H1 (cell line): ENCODE data around the gene RSKR. TPM values are rescaled to one million over a fixed set of nuclear protein-coding genes. Genes with fewer than 3 reads are reported as not detected.
A peak's percentile ranks its signal among the peaks of the same experiment; 100 is the strongest.

Source experiments
- CTCF ChIA-PET: fragments of 300-600 bp; sonication (Branson Sonifier 250); formaldehyde crosslinking; loops from one replicate; lab custom pipeline; 2021; ENCODE audit not compliant: partially characterized antibody; lab: Charles Lee
- POLR2A ChIA-PET: fragments of 300-600 bp; sonication (Branson Sonifier 250); formaldehyde crosslinking; loops from one replicate; lab custom pipeline; 2021; ENCODE audit warnings: inconsistent platforms; ENCODE audit not compliant: partially characterized antibody; lab: Charles Lee
- DNase-seq, 2 experiments: peaks; one replicate each; pipeline versions ENCODE4 v3.0.0 to v3.0.0-alpha.2; 2010 to 2022; ENCODE audit warnings: low spot score in 2 of 2, low read depth in 1 of 2, mixed read lengths in 1 of 2
- FAIRE-seq: peaks from 2 replicates; lab custom pipeline; 2011; peaks lifted over from hg19 to GRCh38; lab: Jason Lieb, UNC
- H2AFZ ChIP-seq: 2 replicates; pipeline ENCODE4 v1.8.1; 2012; ENCODE audit warnings: low read length, inconsistent platforms
- H2AK5ac ChIP-seq: 2 replicates; pipeline ENCODE4 v1.6.1; 2013; ENCODE audit warnings: low read depth, low read length
- H2BK120ac ChIP-seq: replicated peaks from 2 replicates; pipeline ENCODE3; 2013; ENCODE audit warnings: low read depth, low read length, inconsistent platforms
- H2BK12ac ChIP-seq: 2 replicates; pipeline ENCODE4 v1.6.1; 2013; ENCODE audit warnings: low read depth, low read length
- H2BK15ac ChIP-seq: 2 replicates; pipeline ENCODE4 v1.6.1; 2013; ENCODE audit warnings: low read length
- H2BK20ac ChIP-seq: 2 replicates; pipeline ENCODE4 v1.6.1; 2013; ENCODE audit warnings: low read length
- H2BK5ac ChIP-seq: 2 replicates; pipeline ENCODE4 v1.6.1; 2013; ENCODE audit warnings: low read depth, low read length
- H3K14ac ChIP-seq: 2 replicates; pipeline ENCODE4 v1.6.1; 2013; ENCODE audit warnings: inconsistent platforms; ENCODE audit not compliant: insufficient read length
- H3K18ac ChIP-seq: 2 replicates; pipeline ENCODE4 v1.6.1; 2013; ENCODE audit warnings: low read length; ENCODE audit errors: extremely low read depth
- H3K23ac ChIP-seq: 2 replicates; pipeline ENCODE4 v1.6.1; 2013; ENCODE audit warnings: inconsistent platforms; ENCODE audit not compliant: insufficient read length
- H3K23me2 ChIP-seq: 2 replicates; pipeline ENCODE4 v1.6.1; 2013; ENCODE audit warnings: low read depth, low read length
- H3K27ac ChIP-seq: 2 replicates; pipeline ENCODE4 v1.6.1; 2011; ENCODE audit warnings: low read depth, low read length, inconsistent platforms
- H3K27me3 ChIP-seq, 4 experiments: replicated peaks in 1 of 4; 1 replicate in 1 of 4; 2 replicates in 3 of 4; pipeline versions ENCODE4 v1.6.1 to v1.8.1; 2011 to 2013; ENCODE audit warnings: low read length in 3 of 4, mild to moderate bottlenecking in 3 of 4, inconsistent platforms in 2 of 4, mixed read lengths in 2 of 4, moderate library complexity in 1 of 4; ENCODE audit not compliant: control insufficient read depth in 3 of 4, insufficient read depth in 3 of 4; ENCODE audit errors: extremely low read depth in 1 of 4
- H3K36me3 ChIP-seq, 4 experiments: 2 replicates each; pipeline versions ENCODE4 v1.6.1 to v1.8.1; 2011 to 2013; ENCODE audit warnings: mild to moderate bottlenecking in 4 of 4, low read length in 3 of 4, moderate library complexity in 2 of 4, control low read depth in 1 of 4, inconsistent platforms in 1 of 4; ENCODE audit not compliant: insufficient read depth in 4 of 4, control insufficient read depth in 2 of 4
- H3K4ac ChIP-seq: replicated peaks from 2 replicates; pipeline ENCODE3; 2013; ENCODE audit warnings: low read length, low read depth, mixed read lengths, inconsistent platforms; ENCODE audit not compliant: insufficient read length
- H3K4me1 ChIP-seq, 4 experiments: replicated peaks in 1 of 4; 1 replicate in 1 of 4; 2 replicates in 3 of 4; pipeline versions ENCODE4 v1.6.1 to v1.8.1; 2011 to 2013; ENCODE audit warnings: low read length in 3 of 4, inconsistent platforms in 2 of 4, mixed read lengths in 1 of 4; ENCODE audit not compliant: insufficient read depth in 4 of 4, control insufficient read depth in 3 of 4
- H3K4me2 ChIP-seq, 2 experiments: 2 replicates each; pipeline versions ENCODE4 v1.6.1 to v1.8.1; 2011 to 2013; ENCODE audit warnings: low read depth in 2 of 2, low read length in 2 of 2, control low read depth in 1 of 2, inconsistent platforms in 1 of 2, mild to moderate bottlenecking in 1 of 2; ENCODE audit not compliant: insufficient read depth in 1 of 2
- H3K4me3 ChIP-seq, 4 experiments: fragments of 200-600, 300-600 bp in 1 of 4; sonication (generic), shearing (Covaris generic), sonication (Bioruptor Twin) in 1 of 4; 2 replicates each; pipeline versions ENCODE4 v1.5.1 to v1.8.1; 2011 to 2016; ENCODE audit warnings: low read length in 4 of 4, low read depth in 3 of 4, control low read depth in 2 of 4, inconsistent platforms in 2 of 4, mild to moderate bottlenecking in 2 of 4, mixed read lengths in 1 of 4, moderate library complexity in 1 of 4; ENCODE audit not compliant: insufficient read depth in 2 of 4; ENCODE audit errors: extremely low read depth in 1 of 4
- H3K56ac ChIP-seq: replicated peaks from 2 replicates; pipeline ENCODE3; 2013; ENCODE audit warnings: low read depth, mild to moderate bottlenecking, mixed read lengths, low read length, inconsistent platforms; ENCODE audit not compliant: insufficient read length
- H3K79me1 ChIP-seq: 2 replicates; pipeline ENCODE4 v1.6.1; 2013; ENCODE audit warnings: low read depth, low read length, control low read depth
- H3K79me2 ChIP-seq, 2 experiments: 2 replicates each; pipeline versions ENCODE4 v1.6.1 to v1.8.1; 2012 to 2013; ENCODE audit warnings: low read length in 2 of 2, mild to moderate bottlenecking in 2 of 2, inconsistent platforms in 1 of 2; ENCODE audit not compliant: insufficient read depth in 2 of 2, control insufficient read depth in 1 of 2
- H3K9ac ChIP-seq, 4 experiments: replicated peaks in 1 of 4; 1 replicate in 1 of 4; 2 replicates in 3 of 4; pipeline versions ENCODE4 v1.6.1 to v1.8.1; 2011 to 2013; ENCODE audit warnings: low read depth in 3 of 4, low read length in 3 of 4, control low read depth in 2 of 4, mild to moderate bottlenecking in 2 of 4, moderate library complexity in 2 of 4, inconsistent platforms in 1 of 4; ENCODE audit errors: extremely low read depth in 1 of 4
- H3K9me3 ChIP-seq, 2 experiments: 2 replicates each; pipeline versions ENCODE4 v1.6.1 to v1.8.1; 2012 to 2013; ENCODE audit warnings: mild to moderate bottlenecking in 2 of 2, moderate library complexity in 2 of 2, control low read depth in 1 of 2, inconsistent platforms in 1 of 2, low read depth in 1 of 2, low read length in 1 of 2, mixed read lengths in 1 of 2; ENCODE audit not compliant: insufficient read depth in 2 of 2
- H4K20me1 ChIP-seq, 2 experiments: replicated peaks in 1 of 2; 2 replicates each; pipeline versions ENCODE3 to v1.8.1; 2011 to 2013; ENCODE audit warnings: inconsistent platforms in 2 of 2, low read length in 2 of 2, mild to moderate bottlenecking in 1 of 2; ENCODE audit not compliant: insufficient read depth in 2 of 2, control insufficient read depth in 1 of 2
- H4K5ac ChIP-seq: 2 replicates; pipeline ENCODE4 v1.6.1; 2013; ENCODE audit warnings: low read length, low read depth, mixed read lengths, inconsistent platforms; ENCODE audit not compliant: insufficient read length
- H4K8ac ChIP-seq: 2 replicates; pipeline ENCODE4 v1.8.0; 2013; ENCODE audit warnings: mild to moderate bottlenecking, moderate library complexity, low read length, inconsistent platforms; ENCODE audit not compliant: insufficient read depth; ENCODE audit errors: extremely low read depth
- H4K91ac ChIP-seq: replicated peaks from 2 replicates; pipeline ENCODE3; 2013; ENCODE audit warnings: low read length, mixed read lengths, inconsistent platforms; ENCODE audit not compliant: insufficient read length
- ATF2 ChIP-seq: IDR thresholded peaks from 2 replicates; pipeline ENCODE4 v1.6.1; 2012; ENCODE audit warnings: low read length, inconsistent platforms
- CHD2 ChIP-seq: IDR thresholded peaks from 2 replicates; pipeline ENCODE4 v1.6.1; 2012; ENCODE audit warnings: low read length, improper control_type of control experiment
- CTCF ChIP-seq, 3 experiments: IDR thresholded peaks; 1 replicate in 2 of 3; 2 replicates in 1 of 3; pipeline versions ENCODE4 v1.5.1 to v1.6.1; 2011; ENCODE audit warnings: low read length in 3 of 3, mild to moderate bottlenecking in 3 of 3, inconsistent platforms in 2 of 3, low read depth in 1 of 3, moderate library complexity in 1 of 3; ENCODE audit not compliant: insufficient read depth in 1 of 3; ENCODE audit errors: control extremely low read depth in 1 of 3
- JUND ChIP-seq: IDR thresholded peaks from 2 replicates; pipeline ENCODE4 v1.6.1; 2011; ENCODE audit warnings: mild to moderate bottlenecking, improper control_type of control experiment, low read length
- WGBS, 2 experiments: shearing (Covaris generic) in 1 of 2; methylation state at CpG; one replicate each; pipeline versions ENCODE4 v1.1.6 to v1.1.7; 2013 to 2015; ENCODE audit warnings: low lambda C conversion rate in 2 of 2, mixed read lengths in 2 of 2, inconsistent platforms in 1 of 2, low coverage in 1 of 2, missing lambda C conversion rate in 1 of 2; ENCODE audit not compliant: insufficient replicate concordance in 2 of 2, insufficient coverage in 1 of 2, insufficient read length in 1 of 2; ENCODE audit errors: extremely low coverage in 1 of 2, missing lambda C conversion rate in 1 of 2; 5-methylcytosine and 5-hydroxymethylcytosine counted together
- polyA plus RNA-seq, 7 experiments: library from polyadenylated mRNA; depleted of rRNA in 3 of 7; stranded (reverse) in 5 of 7; unstranded in 2 of 7; fragments of >200 nt in 5 of 7; fragments of 200-250 nt in 2 of 7; gene quantifications; 1 replicate in 5 of 7; 2 replicates in 1 of 7; 4 replicates in 1 of 7; pipeline versions ENCODE4 v1.2.1 to v1.2.3, GENCODE V29; 2011 to 2013; ENCODE audit warnings: missing spikeins in 2 of 7, mixed read lengths in 2 of 7
- total RNA-seq: library from RNA; stranded (reverse); fragmentation: NEBNext Ultra II Directional; extraction: Animal tissue kit (Norgen Biotek cat#: 25700); gene quantifications from 2 replicates; pipeline ENCODE4 v1.2.1, GENCODE V29; 2021

Gene RSKR
- total and polyA plus RNA-seq, 2 of the 8 experiments (the other 6 are each of a cell fraction or from before 2014, with no cell fraction given): 24.1 to 28.5 TPM

GRCh38 chr17:28575126-28575795 is 38.7 kb downstream of the RSKR start:
- Histone ChIP-seq H2BK120ac (no peak overlapping the region), H3K36me3 (peaks cover 16 to 28% (median 25%) of the 10 kb centered on the region in 4 experiments), H3K27me3 (peaks cover 0 to 8% (median 4%) of the 10 kb centered on the region in 4 experiments; a peak in 4 of 7 replicates), H2BK20ac (no peak overlapping the region), H3K4me2 (peak overlapping the region; percentile 58 to 59; a peak in 3 of 4 replicates), H3K56ac (no peak overlapping the region), H3K18ac (no peak overlapping the region), H3K27ac (no peak overlapping the region), H3K79me1 (no peaks in the 10 kb centered on the region), H4K5ac (no peak overlapping the region), H3K9me3 (no peaks in the 10 kb centered on the region), H3K4me1 (peaks cover 2 to 9% (median 6%) of the 10 kb centered on the region in 4 experiments; a peak in 6 of 7 replicates), H3K9ac (no peak overlapping the region), H2BK15ac (peak overlapping the region; percentile 54; the same call in 1 of the 2 replicates), H3K4ac (no peak overlapping the region), H4K20me1 (peaks cover 4 to 5% of the 10 kb centered on the region in 2 experiments), H3K14ac (no peak overlapping the region), H2AK5ac (no peak overlapping the region), H2BK12ac (no peak overlapping the region), H3K23me2 (peaks cover 6% of the 10 kb centered on the region), H2AFZ (no peak overlapping the region), H3K4me3 (no peak overlapping the region; a peak in 1 of 8 replicates), H3K79me2 (peaks cover 0 to 4% of the 10 kb centered on the region in 2 experiments; a peak in 1 of 4 replicates), H3K23ac (no peak overlapping the region), H4K8ac (no peak overlapping the region; the same call in 1 of the 2 replicates), H4K91ac (no peak overlapping the region), H2BK5ac (no peak overlapping the region)
- FAIRE-seq: no peak
- POLR2A ChIA-PET: interaction anchor here (0.9 to 4.2 kb wide), 8 partner anchors 18 to 136 kb away, joined by 3 to 24 read pairs (median 6); partner anchors contain the start of genes BLTP2, PROCA1 and SPAG5
- 94% methylated on average over 14 of the region's 14 CpGs; no CpG with 5 or more reads in 1 of the 2 experiments for WGBS, 2 experiments
- TF ChIP-seq ATF2 (no peak), CTCF (IDR thresholded peaks at IDR 0.05; ENCODE audit: control extremely low read depth in 1 of 3, insufficient read depth in 1 of 3, low read depth in 1 of 3, low read length in 3 of 3) (peak in 2 of 3 experiments; percentile 32 to 38; a peak in 2 of 4 replicates), JUND (no peak), CHD2 (no peak)
- CTCF ChIA-PET: interaction anchor here (0.7 to 3.5 kb wide), 14 partner anchors 9 to 347 kb away, joined by 3 to 18 read pairs (median 3); partner anchors contain the start of genes BLTP2 and POLDIP2
- no peak for DNase-seq
